RWPE1 (cell line): ENCODE results near the gene CEP97.
A peak's percentile ranks its signal among the peaks of the same experiment; 100 is the strongest.

Source experiments
- CTCF ChIA-PET: fragments of 350-600 bp; sonication (Branson Sonifier 250); formaldehyde crosslinking; extraction: SDS; loops from one replicate; lab custom pipeline; 2021; lab: Yijun Ruan, JAX
- POLR2A ChIA-PET: fragments of 400-600 bp; formaldehyde crosslinking; extraction: SDS; loops from one replicate; lab custom pipeline; 2020; ENCODE audit warnings: antibody characterized with exemption; ENCODE audit not compliant: low non-redundant PET; lab: Yijun Ruan, JAX
- DNase-seq: peaks from one replicate; pipeline ENCODE4 v3.0.0; 2012; ENCODE audit warnings: low spot score
- H3K27ac ChIP-seq: fragments of 450-650 bp; 2 replicates; pipeline ENCODE4 v1.5.1; 2017
- TF ChIP-seq, protein P1 (sequence below): fragments of 450-650 bp; conservative IDR thresholded peaks from 2 replicates; pipeline ENCODE4 v1.5.1; 2017; ENCODE audit warnings: low read depth, mild to moderate bottlenecking

The CEP97 gene

DNA sequence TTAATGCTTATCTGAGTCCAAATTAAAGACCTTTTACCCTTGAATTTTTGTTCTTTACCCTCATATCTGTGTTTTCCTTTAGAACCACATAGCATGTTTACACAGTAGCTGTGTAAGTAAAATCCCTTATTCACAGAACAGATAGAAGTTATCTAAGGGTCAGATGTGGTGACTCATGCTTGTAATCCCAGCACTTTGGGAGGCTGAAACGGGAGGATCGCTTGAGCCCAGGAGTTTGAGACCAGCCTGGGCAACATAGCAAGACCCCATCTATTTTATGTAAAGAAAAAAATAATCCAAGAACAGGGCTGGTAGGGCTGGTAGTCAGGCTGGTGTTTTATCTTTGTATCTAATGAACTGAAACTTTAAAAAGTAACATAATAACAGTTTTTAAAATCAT lies 77.8 kb downstream of the CEP97 start:
- H3K27ac ChIP-seq = no peak overlapping the region
- no peak for DNase-seq
- ChIA-PET CTCF (interaction anchor here (0.6 to 1.7 kb wide), 6 partner anchors 253 to 640 kb away, joined by 3 to 10 read pairs (median 4); no protein-coding TSS in a partner anchor), POLR2A (no interaction called here)
- TF ChIP-seq, protein P1, sequence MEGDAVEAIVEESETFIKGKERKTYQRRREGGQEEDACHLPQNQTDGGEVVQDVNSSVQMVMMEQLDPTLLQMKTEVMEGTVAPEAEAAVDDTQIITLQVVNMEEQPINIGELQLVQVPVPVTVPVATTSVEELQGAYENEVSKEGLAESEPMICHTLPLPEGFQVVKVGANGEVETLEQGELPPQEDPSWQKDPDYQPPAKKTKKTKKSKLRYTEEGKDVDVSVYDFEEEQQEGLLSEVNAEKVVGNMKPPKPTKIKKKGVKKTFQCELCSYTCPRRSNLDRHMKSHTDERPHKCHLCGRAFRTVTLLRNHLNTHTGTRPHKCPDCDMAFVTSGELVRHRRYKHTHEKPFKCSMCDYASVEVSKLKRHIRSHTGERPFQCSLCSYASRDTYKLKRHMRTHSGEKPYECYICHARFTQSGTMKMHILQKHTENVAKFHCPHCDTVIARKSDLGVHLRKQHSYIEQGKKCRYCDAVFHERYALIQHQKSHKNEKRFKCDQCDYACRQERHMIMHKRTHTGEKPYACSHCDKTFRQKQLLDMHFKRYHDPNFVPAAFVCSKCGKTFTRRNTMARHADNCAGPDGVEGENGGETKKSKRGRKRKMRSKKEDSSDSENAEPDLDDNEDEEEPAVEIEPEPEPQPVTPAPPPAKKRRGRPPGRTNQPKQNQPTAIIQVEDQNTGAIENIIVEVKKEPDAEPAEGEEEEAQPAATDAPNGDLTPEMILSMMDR = no peak

DNA sequence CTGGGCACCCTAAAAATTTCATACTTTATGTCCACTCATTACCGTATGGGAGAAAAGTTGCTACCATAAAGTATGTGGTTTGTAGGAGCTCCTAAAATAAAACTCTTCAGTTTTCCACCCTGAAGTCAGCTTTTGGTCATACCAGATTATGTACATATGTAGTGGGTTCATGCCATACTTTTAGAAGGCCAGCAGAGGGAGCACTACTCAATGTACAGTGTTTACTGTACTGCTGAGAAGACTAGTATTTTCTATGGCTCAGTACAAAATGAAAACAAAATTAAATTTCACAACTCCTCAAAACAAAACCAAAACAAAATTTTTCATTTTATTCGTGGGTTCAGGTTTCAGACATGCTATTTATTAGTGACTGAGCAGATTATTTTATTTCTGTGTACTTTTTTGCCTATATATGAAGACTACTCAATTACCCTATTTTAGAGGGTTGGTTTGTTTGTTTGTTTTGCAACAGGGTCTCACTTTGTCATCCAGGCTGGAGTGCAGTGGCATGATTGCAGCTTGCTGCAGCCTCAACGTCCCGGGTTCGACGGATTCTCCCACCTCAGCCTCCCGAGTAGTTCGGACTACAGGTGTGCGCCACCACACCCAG lies 78.9 kb downstream of the CEP97 start:
- ChIA-PET POLR2A (no interaction called here), CTCF (interaction anchor here (0.6 to 1.7 kb wide), 13 partner anchors 9 to 675 kb away, joined by 3 to 12 read pairs (median 4); partner anchors contain the start of gene CEP97)
- H3K27ac ChIP-seq = no peak overlapping the region
- peak; percentile 62 for DNase-seq
- TF ChIP-seq, protein P1 = peak; percentile 89

DNA sequence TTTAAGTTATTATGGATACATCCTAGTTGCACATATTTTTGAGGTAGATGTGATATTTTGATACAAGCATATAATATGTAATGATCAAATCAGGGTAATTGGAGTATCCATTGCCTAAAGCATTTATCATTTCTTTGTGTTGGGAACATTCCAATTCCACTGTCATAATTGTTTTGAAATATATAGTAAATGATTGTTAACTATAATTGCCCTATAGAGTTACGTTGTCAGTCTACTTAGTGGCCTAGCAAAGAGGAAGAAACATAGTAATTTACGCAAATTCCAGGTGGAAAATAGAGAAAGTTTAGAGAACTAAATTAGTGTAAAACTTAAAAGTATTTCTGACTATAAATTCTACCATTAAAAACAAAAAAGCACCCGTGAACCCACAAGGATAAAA lies 79.5 kb downstream of the CEP97 start:
- DNase-seq = no peak
- TF ChIP-seq, protein P1 = no peak
- H3K27ac ChIP-seq = no peak overlapping the region
- ChIA-PET CTCF (interaction anchor here (0.5 to 1.7 kb wide), 5 partner anchors 18 to 710 kb away, joined by 3 to 12 read pairs (median 4); partner anchors contain the start of gene CEP97), POLR2A (no interaction called here)

- H3K27ac ChIP-seq = no peak overlapping the region
- TF ChIP-seq, protein P1 = no peak
- ChIA-PET POLR2A (no interaction called here), CTCF (no interaction called here)
- DNase-seq = no peak
These were observed 82.1 kb downstream of the CEP97 start for GRCh38 chr3:101806491-101806890.

GRCh38 chr3:101807888-101808287 lies 83.5 kb downstream of the CEP97 start:
- POLR2A ChIA-PET = no interaction called here
- H3K27ac ChIP-seq = no peak overlapping the region
- TF ChIP-seq, protein P1 = no peak
- no peak for DNase-seq
- CTCF ChIA-PET = interaction anchor here (0.7 to 2.4 kb wide), 3 partner anchors 19 to 421 kb away, joined by 3 to 10 read pairs (median 9); no protein-coding TSS in a partner anchor

- no peak overlapping the region for H3K27ac ChIP-seq
- POLR2A ChIA-PET = no interaction called here
- CTCF ChIA-PET = interaction anchor here (0.7 to 2.4 kb wide), 4 partner anchors 18 to 419 kb away, joined by 3 to 9 read pairs (median 3); no protein-coding TSS in a partner anchor
- TF ChIP-seq, protein P1 = peak; percentile 53
- peak; percentile 30 for DNase-seq
These were observed 85.0 kb downstream of the CEP97 start for GRCh38 chr3:101809178-101810021.
